GM23338 (cell line): ENCODE results near the gene GPATCH8. TPM values are rescaled to one million over a fixed set of nuclear protein-coding genes. Genes with fewer than 3 reads are reported as not detected.

ENCODE experiments used
- ATAC-seq: fragments of 200-7000 bp; cut with Tn5 transposase; 3 replicates; pipeline ENCODE4 v1.9.1; 2020
- DNase-seq: peaks from one replicate; pipeline ENCODE4 v3.0.0-alpha.2; 2015; ENCODE audit warnings: low spot score
- H2AFZ ChIP-seq: fragments of 200-600 bp; sonication (generic); 2 replicates; pipeline ENCODE4 v1.8.0; 2016; ENCODE audit warnings: antibody characterized with exemption, mild to moderate bottlenecking, moderate library complexity
- H3F3A ChIP-seq: fragments of 200-600 bp; sonication (generic); replicated peaks from 2 replicates; pipeline ENCODE4 v1.8.0; 2017; ENCODE audit warnings: antibody characterized with exemption, mixed run types, low read depth
- H3K27ac ChIP-seq: fragments of 200-600 bp; sonication (generic); 2 replicates; pipeline ENCODE4 v1.6.1; 2016; ENCODE audit warnings: low read depth
- H3K27me3 ChIP-seq: fragments of 200-600 bp; sonication (generic); 2 replicates; pipeline ENCODE4 v1.8.0; 2016; ENCODE audit warnings: mild to moderate bottlenecking, mixed run types, moderate library complexity; ENCODE audit not compliant: insufficient read depth
- H3K36me3 ChIP-seq: fragments of 200-600 bp; sonication (generic); 2 replicates; pipeline ENCODE4 v1.8.0; 2016; ENCODE audit warnings: mild to moderate bottlenecking; ENCODE audit not compliant: insufficient read depth
- H3K4me1 ChIP-seq: fragments of 200-600 bp; sonication (generic); 2 replicates; pipeline ENCODE4 v1.8.0; 2016; ENCODE audit warnings: mild to moderate bottlenecking, moderate library complexity; ENCODE audit not compliant: insufficient read depth
- H3K4me2 ChIP-seq: fragments of 200-600 bp; sonication (generic); 2 replicates; pipeline ENCODE4 v1.7.1; 2017; ENCODE audit warnings: mixed run types
- H3K4me3 ChIP-seq: fragments of 200-600 bp; sonication (generic); 2 replicates; pipeline ENCODE4 v1.6.1; 2016; ENCODE audit warnings: mixed run types
- H3K79me2 ChIP-seq: fragments of 200-600 bp; sonication (generic); replicated peaks from 2 replicates; pipeline ENCODE4 v1.8.0; 2017; ENCODE audit warnings: mild to moderate bottlenecking; ENCODE audit not compliant: insufficient read depth
- H3K9me2 ChIP-seq: fragments of 200-600 bp; sonication (generic); 2 replicates; pipeline ENCODE4 v1.8.0; 2017; ENCODE audit not compliant: insufficient read depth
- H4K20me1 ChIP-seq: fragments of 200-600 bp; sonication (generic); replicated peaks from 2 replicates; pipeline ENCODE4 v1.8.0; 2017; ENCODE audit warnings: mild to moderate bottlenecking; ENCODE audit not compliant: insufficient read depth
- H3K27ac Mint-ChIP-seq: 2 replicates; pipeline ENCODE4 v1.8.0; 2020; ENCODE audit warnings: inconsistent platforms, mild to moderate bottlenecking, moderate library complexity, mixed read lengths
- H3K27me3 Mint-ChIP-seq: 3 replicates; pipeline ENCODE4 v1.8.0; 2022; ENCODE audit warnings: low read depth, mild to moderate bottlenecking, moderate library complexity, mixed read lengths, inconsistent platforms; ENCODE audit not compliant: insufficient read depth, poor library complexity
- H3K36me3 Mint-ChIP-seq: 3 replicates; pipeline ENCODE4 v1.8.0; 2021; ENCODE audit warnings: low read depth, mild to moderate bottlenecking, inconsistent platforms, moderate library complexity, mixed read lengths
- H3K4me1 Mint-ChIP-seq: 3 replicates; pipeline ENCODE4 v1.8.0; 2020; ENCODE audit warnings: mild to moderate bottlenecking, inconsistent platforms, mixed read lengths
- H3K4me3 Mint-ChIP-seq: 3 replicates; pipeline ENCODE4 v1.8.0; 2021; ENCODE audit warnings: moderate library complexity, mild to moderate bottlenecking, inconsistent platforms, mixed read lengths
- H3K9me3 Mint-ChIP-seq: 3 replicates; pipeline ENCODE4 v1.8.0; 2020; ENCODE audit warnings: moderate library complexity, mild to moderate bottlenecking, inconsistent platforms, mixed read lengths
- CREB1 ChIP-seq: fragments of 250-450 bp; sonication (Bioruptor Pico); IDR thresholded peaks from 2 replicates; pipeline ENCODE4 v1.5.0; 2020; ENCODE audit warnings: low read depth, mild to moderate bottlenecking, moderate library complexity
- CTCF ChIP-seq, 2 experiments: fragments of 200-600 bp in 1 of 2; sonication (generic) in 1 of 2; conservative IDR thresholded peaks; 2 replicates each; pipeline versions ENCODE4 v1.5.1 to v1.6.1; 2016 to 2017; ENCODE audit warnings: antibody characterized with exemption in 2 of 2, low read depth in 2 of 2, mild to moderate bottlenecking in 2 of 2, moderate library complexity in 1 of 2
- ETS1 ChIP-seq: IDR thresholded peaks from 2 replicates; pipeline ENCODE4 v1.6.1; 2016; ENCODE audit warnings: antibody characterized with exemption
- EZH2 ChIP-seq: fragments of 200-600 bp; sonication (generic); IDR thresholded peaks from one replicate; pipeline ENCODE4 v1.8.0; 2017; ENCODE audit warnings: antibody characterized with exemption, mild to moderate bottlenecking, low read depth; ENCODE audit not compliant: unreplicated experiment
- EZH2phosphoT487 ChIP-seq: fragments of 200-600 bp; sonication (generic); IDR thresholded peaks from one replicate; pipeline ENCODE4 v1.8.1; 2018; ENCODE audit warnings: antibody characterized with exemption; ENCODE audit not compliant: unreplicated experiment
- JUNB ChIP-seq: IDR thresholded peaks from one replicate; pipeline ENCODE4 v1.6.1; 2016; ENCODE audit warnings: antibody characterized with exemption; ENCODE audit not compliant: unreplicated experiment
- NANOG ChIP-seq: IDR thresholded peaks from 2 replicates; pipeline ENCODE4 v1.6.1; 2016; ENCODE audit warnings: antibody characterized with exemption, borderline replicate concordance
- POLR2AphosphoS5 ChIP-seq: IDR thresholded peaks from 2 replicates; pipeline ENCODE4 v1.6.1; 2016; ENCODE audit warnings: antibody characterized with exemption, low read depth
- REST ChIP-seq: IDR thresholded peaks from one replicate; pipeline ENCODE4 v1.6.1; 2018; ENCODE audit warnings: antibody characterized with exemption; ENCODE audit not compliant: unreplicated experiment
- STAT1 ChIP-seq: IDR thresholded peaks from one replicate; pipeline ENCODE4 v1.6.1; 2016; ENCODE audit warnings: antibody characterized with exemption; ENCODE audit not compliant: unreplicated experiment
- ZNF114 ChIP-seq: fragments of 250-450 bp; sonication (Bioruptor Pico); IDR thresholded peaks from 2 replicates; pipeline ENCODE4 v1.5.0; 2020; ENCODE audit warnings: mild to moderate bottlenecking, moderate library complexity
- ZNF331 ChIP-seq: fragments of 250-450 bp; sonication (Bioruptor Pico); IDR thresholded peaks from 2 replicates; pipeline ENCODE4 v1.5.0; 2020; ENCODE audit warnings: low read depth, mild to moderate bottlenecking, moderate library complexity
- ZNF462 ChIP-seq: fragments of 250-450 bp; sonication (Bioruptor Pico); IDR thresholded peaks from 2 replicates; pipeline ENCODE4 v1.5.0; 2020; ENCODE audit warnings: mild to moderate bottlenecking, moderate library complexity
- polyA plus RNA-seq: library from polyadenylated mRNA; unstranded; fragments of >200 nt; fragmentation: Nextera tagmentation; extraction: Ambion mirVana; gene quantifications from 2 replicates; pipeline ENCODE4 v1.2.1, GENCODE V29; 2016
- total RNA-seq: library from RNA; depleted of rRNA; stranded (reverse); fragments of >200 nt; shearing (Covaris generic); gene quantifications from 2 replicates; pipeline ENCODE4 v1.2.3, GENCODE V29; 2014

GPATCH8 gene
- total and polyA plus RNA-seq, 2 experiments from 2014 or later = 44.4 to 76.5 TPM

GRCh38 chr17:44398692-44399691 lies 104.2 kb downstream of the GPATCH8 start:
- TF ChIP-seq CREB1 (no peak), JUNB (no peak), ETS1 (no peak), REST (no peak), ZNF331 (CRISPR knock-in tag) (no peak), CTCF (conservative IDR thresholded peaks at IDR 0.05; ENCODE audit: low read depth in 2 of 2) (no peak), NANOG (no peak), ZNF462 (CRISPR knock-in tag) (no peak), ZNF114 (no peak), EZH2phosphoT487 (no peak), EZH2 (no peak), STAT1 (no peak), POLR2AphosphoS5 (no peak)

More at GRCh38 chr17:44398692-44399691, 104.2 kb downstream of the GPATCH8 start:
- ATAC-seq (no peak), DNase-seq (no peak)
- H3K27ac Mint-ChIP-seq = no peak overlapping the region
- no peaks in the 10 kb centered on the region; the same call in 2 of the 3 replicates for H3K4me1 Mint-ChIP-seq
- Histone ChIP-seq H3K27ac (no peak overlapping the region), H3K36me3 (peaks cover 13% of the 10 kb centered on the region; the same call in 1 of the 2 replicates), H3K4me3 (no peak overlapping the region), H4K20me1 (peaks cover 11% of the 10 kb centered on the region; the same call in 1 of the 2 replicates), H3K4me1 (no peaks in the 10 kb centered on the region), H3K79me2 (no peaks in the 10 kb centered on the region), H3F3A (0 out of 2 replicates have a peak, but pooled peaks cover 4% of the 10 kb centered on the region), H3K9me2 (no peaks in the 10 kb centered on the region), H3K27me3 (no peaks in the 10 kb centered on the region), H2AFZ (no peak overlapping the region), H3K4me2 (no peak overlapping the region)
- peaks cover 10% of the 10 kb centered on the region for H3K27me3 Mint-ChIP-seq
- no peak overlapping the region for H3K4me3 Mint-ChIP-seq
- no peaks in the 10 kb centered on the region for H3K9me3 Mint-ChIP-seq
- peaks cover 47% of the 10 kb centered on the region for H3K36me3 Mint-ChIP-seq
